GM12872 (cell line): ENCODE data around the gene CD58.

Experiments used
- CTCF ChIP-seq: IDR thresholded peaks from 3 replicates; pipeline ENCODE4 v1.5.1; 2011; ENCODE audit warnings: low read depth, mild to moderate bottlenecking, low read length, moderate library complexity; ENCODE audit not compliant: insufficient read depth

CD58 gene

GRCh38 chr1:116558571-116558970, 12.3 kb downstream of the CD58 start:
- TF ChIP-seq CTCF, result no peak

GRCh38 chr1:116558140-116558549, 12.7 kb downstream of the CD58 start:
- no peak for TF ChIP-seq CTCF

GRCh38 chr1:116557323-116557878, 13.4 kb downstream of the CD58 start:
- TF ChIP-seq CTCF, result no peak

- TF ChIP-seq CTCF, result 0 out of 3 replicates have a peak, but pooled peaks have one; percentile 12
Observed at GRCh38 chr1:116556289-116557006, 14.4 kb downstream of the CD58 start.

- TF ChIP-seq CTCF, result 0 out of 3 replicates have a peak, but pooled peaks have one; percentile 10
Observed at GRCh38 chr1:116554924-116555323, 15.9 kb downstream of the CD58 start.

GRCh38 chr1:116553386-116554115, 17.3 kb downstream of the CD58 start:
- TF ChIP-seq CTCF, result no peak

- no peak for TF ChIP-seq CTCF
Observed at GRCh38 chr1:116546354-116546977, 24.4 kb downstream of the CD58 start.
